CMK (cell line): ENCODE data around the gene MEFV.
"Not testable (repeated sequence)": the region's sequence is repeated elsewhere in the genome, so short reads cannot be mapped to it uniquely, and the experiment has no call there.

ENCODE experiments used
- DNase-seq: peaks from one replicate; pipeline ENCODE4 v3.0.0-alpha.2; 2010; ENCODE audit warnings: low read depth

MEFV gene

GRCh38 chr16:3215601-3216262, 40.7 kb downstream of the MEFV start:
- DNase-seq, result no peak

- DNase-seq, result no peak
Measured at GRCh38 chr16:3214904-3215600, 41.4 kb downstream of the MEFV start.

- no peak for DNase-seq
Measured at GRCh38 chr16:3212567-3212966, 43.9 kb downstream of the MEFV start.

- no peak for DNase-seq
Measured at GRCh38 chr16:3212006-3212405, 44.4 kb downstream of the MEFV start.

GRCh38 chr16:3207086-3207953, 49.1 kb downstream of the MEFV start:
- no peak for DNase-seq

- not testable (repeated sequence) for DNase-seq
Measured at GRCh38 chr16:3205939-3206338, 50.5 kb downstream of the MEFV start.

- no peak for DNase-seq
Measured at GRCh38 chr16:3202903-3203539, 53.4 kb downstream of the MEFV start.

GRCh38 chr16:3198334-3199072, 57.9 kb downstream of the MEFV start:
- no peak for DNase-seq

GRCh38 chr16:3197694-3198333, 58.6 kb downstream of the MEFV start:
- not testable (repeated sequence) for DNase-seq

- no peak for DNase-seq
Measured at GRCh38 chr16:3195975-3196374, 60.5 kb downstream of the MEFV start.

GRCh38 chr16:3194792-3195191, 61.6 kb downstream of the MEFV start:
- no peak for DNase-seq

- DNase-seq, result no peak
Measured at GRCh38 chr16:3193221-3194212, 62.9 kb downstream of the MEFV start.

- DNase-seq, result no peak
Measured at GRCh38 chr16:3192476-3193019, 63.9 kb downstream of the MEFV start.
